Fibroblast of peridontal ligament (primary cell): ENCODE results near the gene GPC3.
A peak's percentile ranks its signal among the peaks of the same experiment; 100 is the strongest.
"Not testable (repeated sequence)": the region's sequence is repeated elsewhere in the genome, so short reads cannot be mapped to it uniquely, and the experiment has no call there.

Source experiments
- DNase-seq: peaks from one replicate; pipeline ENCODE4 v3.0.0-alpha.2; 2010; ENCODE audit errors: extremely low read depth

Gene GPC3

DNA sequence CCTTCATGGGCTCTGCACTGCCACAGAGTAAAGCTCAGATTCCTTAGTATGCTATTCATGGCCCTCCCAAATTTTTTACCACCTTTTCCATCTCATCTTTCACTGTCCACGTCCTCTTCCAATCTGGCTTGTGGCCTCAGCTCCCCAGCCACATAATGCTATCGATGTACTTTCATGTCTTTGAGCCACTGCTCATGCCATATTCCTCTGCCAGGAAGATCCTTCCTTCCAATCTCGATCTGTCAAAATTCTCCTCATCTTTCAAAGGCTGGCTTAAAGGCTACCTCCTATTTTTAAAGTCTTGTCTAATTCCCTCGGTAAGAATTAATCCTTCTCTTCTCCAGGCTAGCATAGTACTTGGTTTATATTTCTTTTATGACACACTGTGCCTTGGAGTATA lies 336.8 kb downstream of the GPC3 start:
- no peak for DNase-seq

DNA sequence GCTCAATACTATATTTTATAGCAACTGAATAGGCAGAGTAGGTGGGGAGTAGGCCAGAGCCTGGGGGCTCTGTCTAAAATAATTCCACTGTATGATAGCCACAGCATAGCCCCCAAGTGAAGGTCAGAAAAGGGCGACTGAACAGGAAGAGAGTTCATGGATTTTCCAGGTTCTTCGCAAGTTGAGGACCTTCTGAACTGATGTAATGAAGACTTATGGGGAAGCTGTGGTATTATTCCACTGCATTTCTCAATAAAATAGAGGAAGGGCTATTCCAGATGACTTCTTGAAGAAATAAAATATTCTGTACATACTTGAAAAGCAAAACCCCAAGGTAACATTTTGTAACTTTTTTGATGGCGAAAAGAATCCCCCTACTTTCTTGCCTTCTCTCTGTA lies 338.7 kb downstream of the GPC3 start:
- no peak for DNase-seq

DNA sequence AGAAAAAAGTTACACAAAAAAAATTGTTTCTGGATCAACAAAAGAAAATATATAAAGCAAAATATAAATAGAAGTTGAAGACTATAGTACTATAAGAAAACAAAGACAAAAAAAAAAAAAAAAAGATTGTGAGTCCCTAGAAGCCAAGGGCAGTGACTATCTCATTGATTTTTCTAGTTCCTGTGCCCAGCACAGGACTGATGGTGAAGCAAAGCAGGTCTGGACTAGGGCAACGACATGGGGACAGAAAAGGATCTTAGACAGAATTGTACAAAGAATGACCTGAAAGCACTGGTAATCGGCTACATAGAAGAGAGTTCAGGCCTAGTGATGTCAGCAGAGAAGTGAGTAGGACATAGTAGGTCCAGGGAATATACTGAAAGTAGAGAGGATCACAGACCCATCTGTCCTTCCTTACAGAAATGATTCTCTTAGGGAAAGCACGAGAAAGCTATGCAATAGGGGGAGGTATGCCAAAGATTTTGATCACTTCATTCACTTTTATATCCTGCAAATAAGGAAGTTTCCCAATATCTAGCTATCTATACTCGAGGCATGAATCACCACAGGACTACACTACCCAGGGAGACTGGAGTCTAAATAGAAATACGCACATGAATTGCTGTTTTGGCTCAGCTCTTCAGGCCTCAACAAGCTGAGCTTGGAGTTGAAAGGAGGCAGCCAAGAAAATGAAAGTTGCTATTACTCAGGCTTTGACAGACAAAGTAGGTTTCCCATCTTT lies 339.2 kb downstream of the GPC3 start:
- DNase-seq = peak; percentile 77

DNA sequence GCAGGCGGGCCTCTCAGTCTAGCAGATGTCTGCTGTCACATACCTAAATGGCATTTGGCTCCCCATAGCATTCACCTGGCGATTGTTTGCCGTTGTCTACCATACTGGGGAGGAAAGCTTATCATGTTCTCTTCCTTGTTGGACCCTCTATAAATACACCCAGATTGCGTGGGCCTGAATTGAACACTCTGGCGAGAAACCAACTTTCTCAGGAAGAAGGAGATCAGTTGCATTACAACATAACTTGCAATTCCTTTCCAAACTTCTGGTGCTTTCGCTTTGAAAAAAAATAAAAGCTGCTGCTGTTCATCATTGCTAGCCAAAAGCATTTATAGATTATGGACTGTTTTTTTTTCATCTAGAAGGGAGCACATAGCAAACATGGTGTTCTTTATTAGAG lies 340.1 kb downstream of the GPC3 start:
- peak; percentile 50 for DNase-seq

DNA sequence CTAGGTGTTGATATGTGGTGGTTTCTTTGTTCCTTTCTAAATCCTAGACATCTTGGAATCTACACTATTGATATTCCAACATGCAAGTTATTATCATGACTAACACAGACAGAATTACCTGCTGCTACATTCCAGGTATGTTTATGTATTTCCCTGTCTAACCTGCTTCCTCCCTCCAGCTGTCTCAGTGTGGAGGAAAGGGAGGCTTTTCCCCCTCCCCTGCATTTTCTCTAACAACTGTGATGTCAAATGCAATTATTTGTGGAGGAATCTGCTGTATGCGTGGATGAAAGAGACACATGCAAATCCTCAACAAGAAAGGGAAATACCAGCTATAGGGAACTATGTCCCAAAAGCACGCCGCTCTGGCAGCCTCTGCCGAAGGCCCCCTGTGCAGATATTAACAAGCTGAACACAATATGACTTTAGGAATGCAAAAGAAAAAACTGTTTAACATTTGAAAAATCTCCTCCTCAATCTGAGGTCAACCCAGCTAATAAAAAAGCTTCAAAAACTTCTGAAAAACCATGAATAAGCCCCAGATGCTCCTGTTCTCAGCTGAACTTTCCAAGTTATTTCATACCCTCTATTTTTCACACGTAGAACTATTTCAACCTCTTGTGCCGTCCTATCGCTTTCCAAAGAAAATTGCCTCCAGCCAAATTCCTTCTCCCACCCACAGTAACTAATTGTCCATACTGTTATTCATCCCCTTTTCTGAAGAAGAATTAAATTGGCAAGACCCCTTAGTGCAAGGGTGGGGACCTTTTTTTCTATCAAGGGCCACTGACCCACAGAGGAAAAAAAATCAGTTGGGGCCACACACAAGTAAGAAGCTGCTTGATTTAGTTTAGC lies 345.0 kb downstream of the GPC3 start:
- no peak for DNase-seq

DNA sequence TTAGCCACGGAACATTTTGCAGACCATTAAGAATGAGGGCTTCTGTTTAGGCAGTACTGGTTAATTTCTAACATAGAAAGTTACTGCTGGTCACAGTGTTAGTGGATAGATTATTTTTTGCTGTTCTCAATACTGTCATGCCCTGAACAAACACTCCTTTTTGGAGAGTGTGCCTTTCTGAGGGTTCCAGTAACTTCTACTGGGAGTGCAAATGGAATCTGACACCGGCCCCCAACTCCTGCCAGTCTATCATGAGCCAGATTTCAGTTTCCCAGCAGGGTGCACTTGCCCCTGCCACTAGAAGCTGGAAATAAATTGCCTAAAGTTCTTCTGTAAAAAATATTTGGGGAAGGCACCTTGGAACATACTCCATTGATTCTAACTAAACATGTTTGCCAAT lies 345.7 kb downstream of the GPC3 start:
- DNase-seq = no peak

DNA sequence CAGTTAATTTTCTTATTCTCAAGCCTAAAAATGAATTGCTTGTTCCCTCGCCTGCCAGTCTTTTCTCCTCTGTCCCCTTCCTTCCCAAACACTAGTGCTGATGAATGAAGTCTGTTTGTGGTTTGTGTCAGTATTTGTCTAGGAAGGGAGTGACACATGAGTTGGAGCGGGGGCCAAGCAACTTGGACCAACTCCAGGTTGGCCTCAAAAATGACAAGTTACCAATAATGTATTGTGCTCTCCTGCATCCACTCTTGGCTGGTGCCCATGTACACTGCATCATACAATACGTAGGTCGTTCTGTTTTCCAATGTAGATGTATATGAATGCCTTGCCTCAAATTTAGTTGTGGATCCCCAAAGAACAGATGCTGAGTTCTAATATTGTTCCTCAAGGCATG lies 347.1 kb downstream of the GPC3 start:
- DNase-seq = peak; percentile 5

DNA sequence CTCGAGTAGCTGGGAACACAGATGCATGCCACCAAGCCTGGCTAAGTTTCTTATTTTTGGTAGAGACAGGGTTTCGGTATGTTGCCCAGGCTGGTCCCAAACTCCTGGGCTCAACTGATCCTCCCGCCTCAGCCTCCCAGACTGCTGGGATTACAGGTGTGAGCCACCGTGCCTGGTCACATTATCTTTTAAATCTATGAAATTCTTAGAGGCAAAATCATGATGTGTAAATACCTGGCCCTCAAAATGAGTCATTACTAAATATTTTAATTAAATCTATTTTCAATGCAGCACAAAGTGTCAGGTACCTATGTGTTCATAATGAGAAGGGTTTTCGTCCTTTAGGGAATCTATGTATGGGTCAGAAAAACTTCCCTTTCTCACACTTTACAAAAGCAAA lies 347.6 kb downstream of the GPC3 start:
- DNase-seq = no peak

DNA sequence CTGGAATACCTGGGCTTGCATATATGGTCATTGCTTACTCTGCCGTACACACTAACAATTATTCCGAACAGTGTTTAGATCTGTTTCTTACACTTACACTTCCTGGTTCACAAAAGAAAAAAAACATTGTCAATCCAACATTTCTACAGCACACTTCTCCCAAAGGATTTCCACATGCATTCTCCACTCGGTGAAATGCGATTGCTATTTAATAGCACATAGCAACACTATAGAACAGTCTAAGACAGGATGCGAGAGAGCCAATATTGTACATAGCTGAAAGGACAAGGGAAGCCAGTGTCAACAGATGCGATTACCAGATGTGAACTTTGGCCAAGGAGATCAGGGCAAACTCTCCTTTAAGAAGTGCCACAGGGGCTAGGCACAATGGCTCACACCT lies 349.4 kb downstream of the GPC3 start:
- no peak for DNase-seq

DNA sequence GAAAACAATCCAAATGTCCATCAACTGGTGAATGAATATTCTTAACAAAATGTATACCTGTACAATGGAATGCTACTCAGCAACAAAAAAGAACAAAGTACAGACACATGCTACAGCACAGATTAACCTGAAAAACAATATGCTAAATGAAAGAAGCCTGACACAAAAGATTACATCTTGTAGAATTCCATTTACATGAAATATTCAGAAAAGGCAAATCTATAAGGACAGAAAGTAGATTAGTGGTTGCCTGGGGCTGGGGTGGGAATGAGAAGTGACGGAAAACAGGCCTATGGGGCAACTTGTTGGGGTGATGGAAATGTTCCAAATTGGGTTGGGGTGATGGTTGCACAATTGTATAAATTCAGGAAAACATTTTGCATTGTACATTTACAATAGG lies 351.0 kb downstream of the GPC3 start:
- DNase-seq = no peak

DNA sequence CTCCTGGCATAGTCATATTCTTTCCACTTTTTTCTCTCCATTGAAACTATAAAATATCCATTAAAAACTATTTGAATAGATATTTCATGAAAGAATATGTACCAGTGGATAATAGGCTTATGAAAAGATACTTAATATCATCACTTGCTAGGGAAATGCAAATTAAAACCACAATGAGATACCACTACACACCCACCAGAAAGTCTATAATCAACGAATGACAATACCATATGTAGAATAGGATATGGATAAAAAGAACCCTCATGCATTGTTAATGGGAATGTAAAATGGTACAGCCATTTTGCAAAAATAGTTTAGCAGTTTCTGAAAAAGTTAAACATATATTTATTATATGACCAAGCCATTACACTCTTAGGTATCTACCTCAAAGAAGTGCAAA lies 351.4 kb downstream of the GPC3 start:
- DNase-seq = no peak

DNA sequence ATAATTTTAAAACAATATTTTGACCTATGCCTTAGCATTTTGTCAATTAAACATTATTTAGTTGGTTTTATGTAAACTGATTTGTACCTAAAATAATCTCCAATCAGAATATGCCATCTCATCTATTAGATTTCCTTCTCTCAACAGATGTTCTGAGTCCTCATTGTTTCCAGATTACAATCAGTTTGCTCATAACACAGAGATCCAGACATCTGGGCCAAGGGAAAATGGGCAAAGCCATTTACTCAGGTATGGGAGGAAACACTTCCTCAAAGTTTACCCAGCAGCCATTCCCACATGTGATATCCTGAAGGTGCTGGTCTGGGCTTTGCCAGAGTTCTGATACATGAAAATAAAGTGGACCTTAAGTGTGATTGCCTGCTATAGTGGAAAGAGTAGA lies 352.2 kb downstream of the GPC3 start:
- DNase-seq = peak; percentile 8

DNA sequence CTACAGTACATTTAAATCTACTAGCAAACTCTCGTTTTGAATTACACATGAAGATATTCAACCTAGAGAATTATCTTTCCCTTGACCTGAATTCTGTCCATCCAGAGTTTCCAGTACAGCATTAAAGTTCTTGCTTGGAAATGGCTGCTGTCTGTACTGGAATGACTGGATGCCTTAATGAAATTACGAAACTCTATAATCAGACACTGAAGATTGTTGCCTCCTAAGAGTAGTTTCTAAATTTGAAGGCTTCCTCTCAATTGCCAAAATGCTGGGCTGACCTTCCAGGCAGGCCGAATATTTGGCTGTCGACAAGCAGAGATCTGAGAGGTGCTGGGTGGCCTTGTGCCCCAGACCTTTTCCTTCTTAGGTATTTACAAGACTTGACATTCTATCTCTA lies 355.0 kb downstream of the GPC3 start:
- peak; percentile 2 for DNase-seq

DNA sequence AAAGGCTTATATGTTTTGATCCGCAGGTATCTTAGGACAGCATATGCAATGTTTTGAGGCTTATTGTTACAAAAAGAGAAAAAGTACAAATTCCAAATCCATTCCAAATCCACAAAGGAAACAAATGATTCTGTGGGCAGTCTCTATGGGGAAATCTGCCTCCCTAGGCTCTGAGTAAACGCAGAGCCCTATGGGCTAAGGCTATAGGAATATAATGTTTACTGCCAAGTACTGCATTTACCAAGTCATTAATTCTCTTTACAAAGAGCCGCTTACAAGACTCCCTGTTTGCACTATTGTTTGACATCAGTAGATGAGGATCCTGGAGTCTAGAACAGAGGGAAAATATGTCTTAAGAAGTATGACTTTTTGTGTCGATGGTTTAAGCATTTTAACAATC lies 357.7 kb downstream of the GPC3 start:
- DNase-seq = peak; percentile 10

DNA sequence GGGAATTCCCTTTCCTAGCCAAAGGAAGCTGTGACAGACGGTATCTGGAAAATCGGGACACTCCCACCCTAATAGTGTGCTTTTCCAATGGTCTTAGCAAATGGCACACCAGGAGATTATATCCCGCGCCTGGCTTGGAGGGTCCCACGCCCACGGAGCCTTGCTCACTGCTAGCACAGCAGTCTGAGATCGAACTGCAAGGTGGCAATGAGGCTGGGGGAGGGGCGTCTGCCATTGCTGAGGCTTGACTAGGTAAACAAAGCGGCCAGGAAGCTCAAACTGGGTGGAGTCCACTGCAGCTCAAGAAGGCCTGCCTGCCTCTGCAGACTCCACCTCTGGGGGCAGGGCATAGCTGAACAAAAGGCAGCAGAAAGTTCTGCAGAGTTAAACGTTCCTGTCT lies 364.0 kb downstream of the GPC3 start:
- not testable (repeated sequence) for DNase-seq

DNA sequence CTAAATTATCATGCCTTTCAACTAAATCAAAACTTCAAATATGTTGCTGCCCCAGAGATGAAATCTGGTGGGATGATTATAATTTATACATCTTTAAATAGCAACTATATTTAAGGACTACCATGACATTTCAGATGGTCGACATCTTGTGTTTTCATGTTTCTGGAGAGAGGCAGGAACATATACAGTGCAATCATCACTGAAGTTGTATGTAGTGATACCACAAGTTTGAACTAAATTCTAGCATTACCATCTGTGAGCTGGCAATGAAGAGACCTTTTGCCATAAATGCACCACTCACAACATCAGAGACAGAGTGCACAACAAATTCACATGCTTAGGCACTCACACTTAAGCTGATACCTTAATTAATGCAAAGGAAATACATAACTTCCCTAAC lies 373.7 kb downstream of the GPC3 start:
- DNase-seq = no peak

DNA sequence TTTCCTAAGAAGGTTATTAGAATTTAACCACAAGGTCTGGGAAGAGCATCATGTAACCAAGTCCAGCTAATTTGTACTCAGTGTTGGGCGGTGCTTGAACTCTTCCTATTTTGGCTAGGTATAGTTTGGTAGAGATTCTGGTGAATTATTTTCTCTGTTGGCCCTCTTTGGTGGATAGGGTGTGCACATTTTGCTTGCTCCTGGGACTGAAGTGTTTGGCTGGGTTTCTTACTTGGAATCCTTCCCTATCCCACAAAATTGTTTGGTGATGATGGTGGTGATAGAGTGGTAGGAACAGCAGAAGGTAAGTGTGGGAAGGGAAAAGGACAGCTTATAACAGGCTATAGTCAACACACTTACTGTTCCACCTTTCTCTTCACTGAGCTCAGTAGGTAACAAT lies 375.3 kb downstream of the GPC3 start:
- DNase-seq = peak; percentile 45

DNA sequence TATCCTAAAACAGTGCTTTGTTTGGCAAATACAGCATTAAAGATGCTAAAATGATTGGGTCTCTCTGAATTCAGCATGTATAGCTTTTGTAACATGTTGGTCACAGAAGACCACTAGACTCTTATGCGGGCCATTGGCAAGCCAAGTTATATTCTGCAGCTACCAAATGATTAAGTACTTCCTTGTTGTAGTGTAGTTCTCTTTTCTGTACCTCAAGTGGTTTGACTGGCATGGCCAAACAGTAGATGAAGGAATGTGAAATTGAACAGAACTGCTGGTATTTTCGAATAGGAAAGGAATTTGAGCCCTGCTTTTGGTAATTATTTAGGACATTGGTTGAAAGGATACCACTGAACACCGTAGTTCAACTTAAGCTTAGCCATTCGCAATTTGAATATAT lies 376.2 kb downstream of the GPC3 start:
- no peak for DNase-seq

DNA sequence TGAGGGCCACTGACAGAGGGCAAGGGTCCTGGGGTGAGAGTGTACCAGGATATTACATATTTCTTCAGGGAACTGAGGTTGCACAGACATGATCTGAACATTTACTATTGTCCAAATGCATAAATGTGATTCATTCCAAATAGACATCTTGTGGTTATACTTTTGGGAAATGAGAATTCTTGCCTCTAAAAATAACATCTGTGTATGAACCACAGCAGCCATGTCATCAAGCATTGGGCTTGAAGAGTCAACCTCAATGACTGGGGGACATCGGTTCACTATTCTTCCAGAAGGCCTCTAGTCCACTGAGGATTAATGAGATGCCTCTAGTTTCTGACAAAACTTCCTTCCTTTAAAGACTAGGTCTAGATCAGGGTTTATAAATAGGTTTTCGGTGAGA lies 377.0 kb downstream of the GPC3 start:
- DNase-seq = peak; percentile 56

DNA sequence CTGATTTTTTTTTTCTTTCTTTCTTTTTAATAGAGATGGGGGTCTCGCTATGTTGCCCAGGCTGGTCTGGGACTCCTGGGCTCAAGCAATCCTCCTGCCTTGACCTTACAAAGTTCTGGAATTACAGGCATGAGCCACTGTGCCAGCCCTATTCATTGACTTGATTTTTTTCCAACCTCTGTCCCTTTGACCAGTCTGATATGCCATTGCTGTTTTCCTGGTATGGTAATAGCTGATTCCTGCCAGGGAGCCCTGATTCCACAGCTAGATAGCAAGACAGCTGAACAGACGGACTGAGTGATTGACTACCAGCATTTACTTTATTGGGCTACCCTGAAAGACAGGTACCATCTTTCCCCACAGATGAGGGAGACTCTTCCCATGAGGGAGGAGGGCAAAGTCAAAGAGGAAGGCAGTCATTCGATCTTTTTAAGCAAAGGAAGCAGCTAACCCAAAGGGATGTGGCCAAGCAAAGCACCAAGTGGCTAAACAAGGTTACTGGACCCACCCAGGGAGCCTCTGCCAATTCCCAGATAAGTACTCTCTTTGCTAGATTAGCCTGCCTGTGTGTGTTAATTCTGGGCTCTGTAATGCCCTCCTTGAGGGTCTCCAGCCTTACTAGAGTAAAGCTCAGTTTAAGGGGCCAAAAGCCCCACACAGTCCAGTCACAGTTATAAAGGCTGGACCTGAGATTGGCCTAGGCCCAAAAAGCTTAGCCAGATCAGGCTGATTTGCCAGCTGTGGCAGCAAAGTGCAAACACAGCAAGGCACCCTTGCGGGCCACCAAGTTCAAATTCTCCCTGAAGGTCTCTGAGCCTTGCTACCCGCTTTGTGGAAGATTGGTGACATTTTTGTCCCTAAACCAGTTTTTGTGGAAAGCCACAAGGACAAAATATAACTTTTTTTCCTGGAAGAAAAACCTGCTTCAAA lies 377.7 kb downstream of the GPC3 start:
- DNase-seq = no peak

DNA sequence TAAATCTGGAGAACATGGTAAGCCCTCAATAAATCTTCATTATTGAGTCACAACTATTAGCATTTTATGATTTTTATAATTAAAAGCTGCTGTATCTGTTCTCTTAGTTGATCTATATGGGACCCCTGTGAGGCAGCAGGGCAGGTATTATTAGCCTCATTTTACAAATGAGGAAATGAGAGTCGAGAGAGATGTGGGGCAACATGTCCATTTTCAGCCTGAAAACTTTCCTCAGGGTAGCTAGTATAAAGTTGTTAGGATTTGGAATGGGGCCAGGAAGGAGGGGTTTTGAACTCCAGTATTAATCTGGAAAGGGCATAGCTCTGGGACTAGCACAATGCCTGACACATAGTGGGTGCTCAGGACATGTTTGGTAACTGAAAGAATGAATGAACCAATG lies 378.4 kb downstream of the GPC3 start:
- DNase-seq = no peak

DNA sequence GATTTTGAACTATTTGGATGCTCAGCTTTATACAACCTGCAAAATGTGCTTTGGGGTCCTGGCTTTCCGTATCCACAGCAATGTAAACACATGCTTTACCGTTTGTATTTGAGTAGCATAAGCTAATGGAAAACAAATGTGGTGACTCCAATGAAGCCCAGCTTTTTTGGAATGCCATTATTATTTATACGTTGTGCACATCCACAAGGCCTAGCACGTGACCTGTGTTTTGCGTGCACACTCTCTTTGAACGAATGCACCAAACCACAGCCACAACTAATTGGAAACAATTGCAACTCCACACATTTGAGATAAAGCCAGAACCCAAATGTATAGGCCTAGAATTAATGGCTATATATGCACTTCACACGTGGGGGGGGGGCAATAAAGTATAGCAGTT lies 380.6 kb downstream of the GPC3 start:
- DNase-seq = no peak
